CD4-positive, alpha-beta T cell treated with Interferon gamma for 1 hour (primary cell): Measurements from ENCODE around the gene SPATA3.
A peak's percentile ranks its signal among the peaks of the same experiment; 100 is the strongest.

Source experiments
- DNase-seq: peaks from one replicate; pipeline ENCODE4 v3.0.0-alpha.2; 2020

The SPATA3 gene

GRCh38 chr2:231051116-231051515 is 55.2 kb downstream of the SPATA3 start:
- DNase-seq, result no peak

- peak; percentile 78 for DNase-seq
Observed at GRCh38 chr2:231052494-231053451, 56.9 kb downstream of the SPATA3 start.

GRCh38 chr2:231053846-231054245 is 57.9 kb downstream of the SPATA3 start:
- no peak for DNase-seq

GRCh38 chr2:231056453-231057416 is 60.8 kb downstream of the SPATA3 start, which contains the start of gene PSMD1:
Gene PSMD1, plus strand, starts transcription at chr2:231056867. Its CDS starts 159 bp downstream, at chr2:231057026.
- DNase-seq, result peak; percentile 91

- no peak for DNase-seq
Observed at GRCh38 chr2:231057590-231057989, 61.7 kb downstream of the SPATA3 start.
